HG03565 (cell line): ENCODE measurements around the gene HEATR1.
"Not testable (repeated sequence)": the region's sequence is repeated elsewhere in the genome, so short reads cannot be mapped to it uniquely, and the experiment has no call there.

Source experiments
- ATAC-seq: cut with Tn5 transposase; IDR thresholded peaks from one replicate; pipeline ENCODE4 v1.9.1; 2021; ENCODE audit warnings: mild to moderate bottlenecking, moderate library complexity; ENCODE audit not compliant: unreplicated experiment

Gene HEATR1

GRCh38 chr1:236515443-236515958 is 88.8 kb downstream of the HEATR1 start:
- ATAC-seq = no peak

DNA sequence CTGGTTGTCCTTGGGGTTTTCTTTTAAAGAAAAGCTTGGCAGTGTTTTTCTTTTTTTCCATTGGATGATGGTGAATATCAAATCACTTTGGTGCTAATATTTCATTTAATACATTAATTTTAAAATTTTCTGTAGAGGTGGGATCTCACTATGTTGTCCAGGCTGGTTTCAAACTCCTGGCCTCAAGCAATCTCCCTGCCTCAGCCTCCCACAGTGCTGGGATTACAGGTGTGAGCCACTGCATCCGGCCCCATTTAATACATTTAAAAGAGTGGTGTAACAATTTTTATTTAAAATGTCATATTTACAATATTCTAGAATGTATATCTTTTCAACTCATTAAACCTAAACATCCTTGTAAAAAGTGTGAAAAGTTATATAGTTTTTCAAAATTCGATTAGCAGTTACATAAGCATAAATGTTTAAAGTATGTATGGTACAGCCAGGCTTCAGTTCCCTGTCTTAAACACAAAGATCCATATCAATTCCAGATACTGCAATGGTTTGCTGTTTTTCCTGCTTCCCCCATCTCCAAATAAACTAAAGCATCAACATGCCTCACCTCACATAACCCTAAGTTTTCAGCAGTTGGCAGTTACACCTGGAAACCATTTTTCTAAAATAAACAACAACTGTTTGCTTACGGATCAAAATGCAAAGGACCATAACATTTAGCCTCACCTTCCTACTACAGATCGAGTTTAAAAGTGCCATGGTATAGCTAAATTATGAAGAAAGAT is 89.4 kb downstream of the HEATR1 start:
- ATAC-seq = no peak

DNA sequence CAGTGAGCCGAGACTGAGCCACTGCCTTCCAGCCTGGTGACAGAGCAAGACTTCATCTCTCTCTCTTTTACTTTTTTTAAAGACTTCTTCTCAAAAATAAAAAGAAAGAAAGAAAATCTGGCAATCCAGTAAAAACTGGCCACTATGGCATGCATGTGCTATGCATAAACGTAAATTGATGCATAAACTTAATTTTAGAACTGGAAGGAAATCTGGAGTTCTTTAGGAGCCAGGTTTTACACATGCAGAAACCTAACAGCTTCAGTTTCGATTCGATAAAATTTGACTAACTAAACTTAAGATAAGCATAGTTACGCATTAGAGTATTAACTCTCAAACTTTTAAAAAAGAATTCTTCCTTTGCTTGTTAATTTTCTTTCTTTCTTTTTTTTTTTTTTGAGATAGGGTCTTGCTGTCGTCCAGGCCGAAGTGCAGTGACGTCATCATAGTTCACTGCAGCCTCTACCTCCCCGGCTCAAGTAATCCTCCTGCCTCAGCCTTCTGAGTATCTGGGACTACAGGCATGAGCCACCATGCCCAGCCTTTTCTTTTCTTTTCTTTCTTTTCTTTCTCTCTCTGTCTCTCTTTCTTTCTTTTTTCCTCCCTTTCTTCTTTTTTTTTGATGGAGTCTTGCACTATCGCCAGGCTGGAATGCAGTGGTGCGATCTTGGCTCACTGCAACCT is 92.4 kb downstream of the HEATR1 start:
- ATAC-seq = no peak

- ATAC-seq = no peak
Measured at GRCh38 chr1:236509647-236510401, 94.5 kb downstream of the HEATR1 start.

GRCh38 chr1:236509203-236509602 is 95.1 kb downstream of the HEATR1 start:
- no peak for ATAC-seq

DNA sequence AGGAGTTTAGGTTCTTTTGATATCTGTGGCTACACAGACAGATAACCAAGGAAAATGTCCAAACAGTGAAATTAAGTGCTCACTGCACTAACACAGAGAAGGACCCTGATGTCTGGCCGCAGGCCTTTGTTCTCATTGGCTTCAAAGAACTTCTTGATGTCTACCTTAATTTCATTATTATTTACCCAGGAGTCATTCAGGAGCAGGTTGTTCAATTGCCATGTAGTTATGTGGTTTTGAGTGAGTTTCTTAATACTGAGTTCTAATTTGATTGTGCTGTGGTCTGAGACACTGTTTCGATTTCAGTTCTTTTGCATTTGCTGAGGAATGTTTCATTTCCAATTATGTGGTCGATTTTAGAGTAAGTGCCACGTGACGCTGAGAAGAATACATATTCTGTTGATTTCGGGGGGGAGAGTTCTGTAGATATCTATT is 95.7 kb downstream of the HEATR1 start:
- ATAC-seq = no peak

DNA sequence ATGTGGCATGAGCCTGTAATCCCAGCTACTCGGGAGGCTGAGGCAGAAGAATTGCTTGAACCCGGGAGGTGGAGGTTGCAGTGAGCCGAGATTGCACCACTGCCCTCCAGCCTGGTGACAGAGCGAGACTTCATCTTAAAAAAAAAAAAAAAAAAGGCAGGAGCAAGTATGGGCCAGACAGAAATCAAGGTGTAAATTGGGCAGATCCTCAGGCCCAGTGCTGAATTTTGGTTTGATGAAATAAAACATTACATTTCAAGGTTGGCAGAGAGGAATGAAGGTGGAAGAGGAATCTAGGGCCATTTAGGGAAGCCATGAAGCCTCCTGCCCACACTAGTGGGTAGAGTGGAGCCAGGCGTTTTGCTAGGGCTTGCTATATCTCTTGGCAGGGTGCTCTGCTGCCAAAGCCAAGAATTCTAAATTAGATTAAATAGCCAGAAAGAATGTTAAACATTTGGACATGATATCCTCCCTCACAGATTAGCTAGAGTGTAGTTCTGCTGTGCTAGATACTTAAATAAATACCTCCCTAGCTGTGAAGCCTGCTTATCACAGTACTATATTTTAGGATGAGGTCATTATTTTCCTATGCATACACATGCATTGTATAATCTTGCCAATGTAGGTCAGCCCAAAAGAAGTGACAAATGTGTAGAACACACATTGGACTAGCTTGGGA is 97.2 kb downstream of the HEATR1 start:
- ATAC-seq = no peak

- ATAC-seq = not testable (repeated sequence)
Measured at GRCh38 chr1:236504338-236504737, 100.0 kb downstream of the HEATR1 start.

DNA sequence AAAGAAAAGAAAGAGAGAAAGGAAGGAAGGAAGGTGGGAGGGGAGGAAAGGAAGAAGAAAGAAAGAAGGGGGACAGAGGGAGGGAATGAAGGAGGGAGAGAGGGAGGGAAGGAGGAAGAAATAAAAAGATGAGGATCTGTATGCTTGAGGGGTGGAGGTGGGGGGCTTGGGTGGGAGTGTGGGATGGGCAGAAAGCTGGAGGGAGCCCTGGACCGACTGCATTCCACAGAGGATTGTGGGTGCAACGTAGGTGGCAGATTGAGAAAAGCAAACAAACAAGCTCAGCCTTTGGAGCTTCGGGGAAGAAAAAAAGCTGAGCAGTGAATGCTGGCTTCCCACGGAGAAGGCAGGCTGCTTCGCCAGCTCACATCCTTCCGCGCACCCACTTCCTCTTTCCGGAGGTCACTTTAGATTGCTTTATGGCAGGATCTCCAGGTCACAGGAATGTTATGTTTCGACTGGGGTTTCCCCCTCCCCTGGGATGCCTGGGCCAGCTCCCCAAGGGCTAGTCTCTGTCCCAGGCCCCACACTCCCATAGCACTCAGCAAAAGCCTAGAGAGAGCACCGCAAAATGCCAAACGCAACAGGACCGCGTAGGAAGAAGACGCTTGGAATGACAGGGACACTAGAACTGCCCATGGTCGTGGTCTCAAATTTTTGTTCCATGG is 101.2 kb downstream of the HEATR1 start:
- ATAC-seq = no peak

GRCh38 chr1:236502579-236502971 is 101.7 kb downstream of the HEATR1 start:
- ATAC-seq = no peak

DNA sequence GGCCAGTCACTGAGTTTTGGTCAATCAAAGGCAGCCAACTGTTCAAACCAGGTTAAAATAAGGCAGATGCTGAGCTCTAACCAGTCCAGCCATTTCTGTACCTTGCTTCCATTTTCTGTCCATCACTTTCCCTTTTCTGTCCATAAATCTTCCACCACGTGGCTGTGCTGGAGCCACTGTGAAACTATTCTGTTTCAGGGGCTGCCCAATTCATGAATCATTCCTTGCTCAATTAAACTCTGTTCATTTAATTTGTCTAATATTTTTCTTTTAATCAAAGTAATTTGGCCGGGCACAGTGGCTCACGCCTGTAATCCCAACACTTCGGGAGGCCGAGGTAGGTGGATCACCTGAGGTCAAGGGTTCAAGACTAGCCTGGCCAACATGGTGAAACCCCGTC is 103.2 kb downstream of the HEATR1 start:
- ATAC-seq = no peak
